H9 (cell line): ENCODE measurements around the gene CFDP1. TPM values are rescaled to one million over a fixed set of nuclear protein-coding genes. Genes with fewer than 3 reads are reported as not detected.

Experiments used
- DNase-seq: peaks from one replicate; pipeline ENCODE4 v3.0.0-alpha.2; 2017
- H2AFZ ChIP-seq: one replicate; pipeline ENCODE4 v1.6.1; 2013; ENCODE audit warnings: mild to moderate bottlenecking, low read length, control low read depth, moderate library complexity
- H2AK5ac ChIP-seq: 2 replicates; pipeline ENCODE4 v1.6.1; 2013; ENCODE audit warnings: low read length, control low read depth, mixed read lengths; ENCODE audit not compliant: insufficient read length
- H2BK120ac ChIP-seq: one replicate; pipeline ENCODE4 v1.6.1; 2013; ENCODE audit warnings: low read depth, mild to moderate bottlenecking, low read length, control low read depth, inconsistent platforms; ENCODE audit not compliant: poor library complexity, severe bottlenecking
- H2BK12ac ChIP-seq: 2 replicates; pipeline ENCODE4 v1.6.1; 2013; ENCODE audit warnings: low read length, control low read depth, mixed read lengths, low read depth; ENCODE audit not compliant: insufficient read length
- H2BK15ac ChIP-seq: 2 replicates; pipeline ENCODE4 v1.6.1; 2013; ENCODE audit warnings: low read depth, low read length, control low read depth
- H2BK20ac ChIP-seq: one replicate; pipeline ENCODE4 v1.6.1; 2013; ENCODE audit warnings: low read depth, mild to moderate bottlenecking, low read length, control low read depth, inconsistent platforms; ENCODE audit not compliant: poor library complexity, severe bottlenecking
- H2BK5ac ChIP-seq: 2 replicates; pipeline ENCODE4 v1.6.1; 2013; ENCODE audit warnings: low read length, control low read depth, mixed read lengths; ENCODE audit not compliant: insufficient read length
- H3K14ac ChIP-seq: 2 replicates; pipeline ENCODE4 v1.6.1; 2013; ENCODE audit warnings: low read length, control low read depth; ENCODE audit not compliant: insufficient read depth
- H3K18ac ChIP-seq: 2 replicates; pipeline ENCODE4 v1.6.1; 2013; ENCODE audit warnings: low read depth, mild to moderate bottlenecking, mixed read lengths, low read length, control low read depth; ENCODE audit not compliant: insufficient read length
- H3K23ac ChIP-seq: 2 replicates; pipeline ENCODE4 v1.6.1; 2013; ENCODE audit warnings: low read length, control low read depth, mixed read lengths, low read depth; ENCODE audit not compliant: insufficient read length
- H3K23me2 ChIP-seq: 2 replicates; pipeline ENCODE4 v1.6.1; 2013; ENCODE audit warnings: low read depth, mild to moderate bottlenecking, mixed read lengths, low read length, control low read depth; ENCODE audit not compliant: insufficient read length, poor library complexity, severe bottlenecking
- H3K27ac ChIP-seq: 2 replicates; pipeline ENCODE4 v1.5.1; 2013; ENCODE audit warnings: low read length, control low read depth, mixed read lengths, low read depth; ENCODE audit not compliant: insufficient read length
- H3K27me3 ChIP-seq: 2 replicates; pipeline ENCODE4 v1.6.1; 2013; ENCODE audit warnings: low read length, control low read depth, inconsistent platforms; ENCODE audit not compliant: insufficient read depth
- H3K4ac ChIP-seq: 2 replicates; pipeline ENCODE4 v1.6.1; 2013; ENCODE audit warnings: low read depth, mild to moderate bottlenecking, control low read depth, inconsistent platforms, low read length, moderate library complexity
- H3K4me1 ChIP-seq: 2 replicates; pipeline ENCODE4 v1.6.1; 2013; ENCODE audit warnings: low read length, control low read depth, inconsistent platforms; ENCODE audit not compliant: insufficient read depth
- H3K4me2 ChIP-seq: 2 replicates; pipeline ENCODE4 v1.6.1; 2013; ENCODE audit warnings: low read length, control low read depth, mixed read lengths; ENCODE audit not compliant: insufficient read length, insufficient read depth
- H3K56ac ChIP-seq: 2 replicates; pipeline ENCODE4 v1.6.1; 2013; ENCODE audit warnings: low read depth, mild to moderate bottlenecking, mixed read lengths, low read length, control low read depth; ENCODE audit not compliant: insufficient read length
- H3K79me1 ChIP-seq: 2 replicates; pipeline ENCODE4 v1.6.1; 2013; ENCODE audit warnings: low read depth, mild to moderate bottlenecking, moderate library complexity, low read length, control low read depth, inconsistent platforms; ENCODE audit not compliant: insufficient read depth, poor library complexity, severe bottlenecking
- H3K79me2 ChIP-seq: 2 replicates; pipeline ENCODE4 v1.6.1; 2013; ENCODE audit warnings: low read length, control low read depth, inconsistent platforms; ENCODE audit not compliant: insufficient read depth
- H3K9ac ChIP-seq: 2 replicates; pipeline ENCODE4 v1.6.1; 2013; ENCODE audit warnings: low read length, control low read depth, mixed read lengths; ENCODE audit not compliant: insufficient read length; ENCODE audit errors: extremely low read depth
- H3K9me3 ChIP-seq: one replicate; pipeline ENCODE4 v1.6.1; 2013; ENCODE audit warnings: low read depth, low read length, inconsistent platforms; ENCODE audit not compliant: control insufficient read depth
- H3T11ph ChIP-seq: one replicate; pipeline ENCODE4 v1.6.1; 2013; ENCODE audit warnings: mild to moderate bottlenecking, low read length, control low read depth, inconsistent platforms
- H4K20me1 ChIP-seq: one replicate; pipeline ENCODE4 v1.6.1; 2013; ENCODE audit not compliant: control insufficient read depth, insufficient read length, insufficient read depth
- H4K5ac ChIP-seq: 2 replicates; pipeline ENCODE4 v1.6.1; 2013; ENCODE audit warnings: low read depth, mild to moderate bottlenecking, mixed read lengths, low read length, control low read depth; ENCODE audit not compliant: insufficient read length
- H4K8ac ChIP-seq: replicated peaks from 2 replicates; pipeline ENCODE4 v1.6.1; 2013; ENCODE audit warnings: low read length, control low read depth, mixed read lengths, low read depth; ENCODE audit not compliant: insufficient read length
- H4K91ac ChIP-seq: 2 replicates; pipeline ENCODE4 v1.6.1; 2013; ENCODE audit warnings: low read depth, mild to moderate bottlenecking, moderate library complexity, mixed read lengths, low read length, control low read depth; ENCODE audit not compliant: insufficient read length
- H3K27ac Mint-ChIP-seq, 3 experiments: 2 replicates in 2 of 3; 3 replicates in 1 of 3; pipeline ENCODE4 v1.8.0; 2020 to 2021; ENCODE audit warnings: mixed read lengths in 3 of 3, mild to moderate bottlenecking in 1 of 3, moderate library complexity in 1 of 3
- H3K27me3 Mint-ChIP-seq: 2 replicates; pipeline ENCODE4 v1.8.0; 2021; ENCODE audit warnings: low read depth, mild to moderate bottlenecking, moderate library complexity, mixed read lengths
- H3K36me3 Mint-ChIP-seq, 3 experiments: 2 replicates in 2 of 3; 3 replicates in 1 of 3; pipeline ENCODE4 v1.8.0; 2020 to 2021; ENCODE audit warnings: low read depth in 3 of 3, mixed read lengths in 3 of 3; ENCODE audit not compliant: insufficient read depth in 1 of 3
- H3K4me1 Mint-ChIP-seq, 2 experiments: 2 replicates each; pipeline ENCODE4 v1.8.0; 2020; ENCODE audit warnings: mixed read lengths in 2 of 2
- H3K4me3 Mint-ChIP-seq, 2 experiments: 2 replicates in 1 of 2; 3 replicates in 1 of 2; pipeline ENCODE4 v1.8.0; 2020 to 2021; ENCODE audit warnings: mild to moderate bottlenecking in 2 of 2, mixed read lengths in 2 of 2, moderate library complexity in 1 of 2
- H3K9me3 Mint-ChIP-seq, 2 experiments: 2 replicates in 1 of 2; 3 replicates in 1 of 2; pipeline ENCODE4 v1.8.0; 2020; ENCODE audit warnings: mild to moderate bottlenecking in 2 of 2, mixed read lengths in 2 of 2, moderate library complexity in 1 of 2
- CTCF ChIP-seq: fragments of 200-600 bp; sonication (generic); conservative IDR thresholded peaks from 3 replicates; pipeline ENCODE4 v1.8.0; 2021; ENCODE audit warnings: antibody characterized with exemption, mild to moderate bottlenecking
- WGBS: extraction: QIAGEN DNeasy Blood & Tissue Kit; methylation state at CpG from one replicate; pipeline ENCODE4 v1.1.7; 2013; ENCODE audit warnings: missing lambda C conversion rate, low lambda C conversion rate, mixed read lengths; ENCODE audit not compliant: insufficient read length; ENCODE audit errors: extremely low coverage; 5-methylcytosine and 5-hydroxymethylcytosine counted together
- total RNA-seq: library from RNA; stranded (reverse); gene quantifications from 2 replicates; pipeline ENCODE4 v1.2.1, GENCODE V29; 2021

CFDP1 gene
- total RNA-seq, 1 experiment from 2014 or later = 89.2 TPM

GRCh38 chr16:75466760-75467159, 33.5 kb upstream of the CFDP1 start:
- Histone ChIP-seq H3K79me1 (no peaks in the 10 kb centered on the region), H3K9me3 (no peaks in the 10 kb centered on the region), H3K27ac (no peak overlapping the region), H3K27me3 (no peaks in the 10 kb centered on the region), H4K8ac (no peak overlapping the region), H2AFZ (no peak overlapping the region), H3K23me2 (peaks cover 3% of the 10 kb centered on the region), H3K9ac (no peak overlapping the region), H2AK5ac (no peak overlapping the region), H4K5ac (no peak overlapping the region), H3K4ac (no peak overlapping the region), H2BK15ac (no peak overlapping the region), H3K14ac (no peak overlapping the region), H3K4me2 (no peak overlapping the region), H3K56ac (no peak overlapping the region), H2BK20ac (no peak overlapping the region), H2BK5ac (no peak overlapping the region), H4K91ac (no peak overlapping the region), H3K79me2 (peaks cover 11% of the 10 kb centered on the region; the same call in 1 of the 2 replicates), H2BK120ac (no peak overlapping the region), H3T11ph (no peak overlapping the region), H3K18ac (no peak overlapping the region), H3K4me1 (no peaks in the 10 kb centered on the region), H2BK12ac (no peak overlapping the region), H3K23ac (no peak overlapping the region), H4K20me1 (no peaks in the 10 kb centered on the region)
- no peak for TF ChIP-seq CTCF
- H3K27ac Mint-ChIP-seq = no peak overlapping the region; a peak in 1 of 7 replicates
- H3K27me3 Mint-ChIP-seq = peaks cover 2% of the 10 kb centered on the region
- WGBS = no CpG with 5 or more reads among the region's 2 CpGs
- DNase-seq = no peak
- H3K4me3 Mint-ChIP-seq = no peak overlapping the region
- peaks cover 0 to 5% of the 10 kb centered on the region in 2 experiments; a peak in 3 of 5 replicates for H3K9me3 Mint-ChIP-seq
- peaks cover 22 to 28% of the 10 kb centered on the region in 2 experiments for H3K4me1 Mint-ChIP-seq
- H3K36me3 Mint-ChIP-seq = peaks cover 0 to 11% (median 3%) of the 10 kb centered on the region in 3 experiments; a peak in 4 of 7 replicates
